A549 (cell line): ENCODE results near the gene RASGRF1.

Experiments used
- GATA3 ChIP-seq: IDR thresholded peaks from 2 replicates; pipeline ENCODE4 v1.6.1; 2012; ENCODE audit warnings: borderline replicate concordance
- HOXB5 ChIP-seq: fragments of 250-450 bp; sonication (Bioruptor Pico); IDR thresholded peaks from 2 replicates; pipeline ENCODE4 v1.5.0; 2020; ENCODE audit warnings: mild to moderate bottlenecking, moderate library complexity
- RAD21 ChIP-seq, 2 experiments: fragments of >200 bp in 1 of 2; sonication (Bioruptor Twin) in 1 of 2; formaldehyde crosslinking in 1 of 2; IDR thresholded peaks in 1 of 2; conservative IDR thresholded peaks in 1 of 2; 2 replicates in 1 of 2; 3 replicates in 1 of 2; pipeline ENCODE4 v1.6.1; 2012 to 2018; ENCODE audit warnings: inconsistent platforms in 1 of 2
- TF ChIP-seq, protein P1 (sequence below): fragments of >200 bp; sonication (Bioruptor Twin); formaldehyde crosslinking; IDR thresholded peaks from 3 replicates; pipeline ENCODE4 v1.5.1; 2016
- TF ChIP-seq, protein P2 (sequence below): IDR thresholded peaks from 2 replicates; pipeline ENCODE4 v1.6.1; 2012

DNA sequence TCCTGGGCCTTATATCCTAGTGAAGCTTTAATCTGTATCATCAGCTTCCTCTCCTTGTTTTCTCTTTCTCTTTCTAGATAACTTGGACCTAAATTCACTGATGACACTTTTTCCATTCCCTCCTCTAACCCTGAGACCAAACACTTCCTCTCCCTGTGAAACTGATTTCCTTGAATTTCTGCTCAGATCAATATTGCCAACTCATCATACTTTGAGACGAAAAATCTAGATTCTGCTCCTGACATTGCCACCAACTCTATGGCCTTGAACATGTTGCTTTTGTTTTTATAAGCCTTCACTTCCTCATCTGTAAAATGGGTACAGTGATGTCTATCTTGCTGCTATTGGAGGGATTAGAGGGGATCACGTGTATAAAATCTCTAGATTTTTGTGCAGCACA is 42.7 kb upstream of the RASGRF1 start:
- TF ChIP-seq, protein P1, sequence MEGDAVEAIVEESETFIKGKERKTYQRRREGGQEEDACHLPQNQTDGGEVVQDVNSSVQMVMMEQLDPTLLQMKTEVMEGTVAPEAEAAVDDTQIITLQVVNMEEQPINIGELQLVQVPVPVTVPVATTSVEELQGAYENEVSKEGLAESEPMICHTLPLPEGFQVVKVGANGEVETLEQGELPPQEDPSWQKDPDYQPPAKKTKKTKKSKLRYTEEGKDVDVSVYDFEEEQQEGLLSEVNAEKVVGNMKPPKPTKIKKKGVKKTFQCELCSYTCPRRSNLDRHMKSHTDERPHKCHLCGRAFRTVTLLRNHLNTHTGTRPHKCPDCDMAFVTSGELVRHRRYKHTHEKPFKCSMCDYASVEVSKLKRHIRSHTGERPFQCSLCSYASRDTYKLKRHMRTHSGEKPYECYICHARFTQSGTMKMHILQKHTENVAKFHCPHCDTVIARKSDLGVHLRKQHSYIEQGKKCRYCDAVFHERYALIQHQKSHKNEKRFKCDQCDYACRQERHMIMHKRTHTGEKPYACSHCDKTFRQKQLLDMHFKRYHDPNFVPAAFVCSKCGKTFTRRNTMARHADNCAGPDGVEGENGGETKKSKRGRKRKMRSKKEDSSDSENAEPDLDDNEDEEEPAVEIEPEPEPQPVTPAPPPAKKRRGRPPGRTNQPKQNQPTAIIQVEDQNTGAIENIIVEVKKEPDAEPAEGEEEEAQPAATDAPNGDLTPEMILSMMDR = no peak
- TF ChIP-seq, protein P2, sequence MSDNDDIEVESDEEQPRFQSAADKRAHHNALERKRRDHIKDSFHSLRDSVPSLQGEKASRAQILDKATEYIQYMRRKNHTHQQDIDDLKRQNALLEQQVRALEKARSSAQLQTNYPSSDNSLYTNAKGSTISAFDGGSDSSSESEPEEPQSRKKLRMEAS = no peak
- no peak for TF ChIP-seq RAD21 (conservative IDR thresholded peaks at IDR 0.05 in 1 of 2, IDR thresholded peaks at IDR 0.05 in 1 of 2)
- TF ChIP-seq HOXB5 (CRISPR knock-in tag) = no peak
- no peak for TF ChIP-seq GATA3
